WTC11 (cell line): ENCODE measurements around the gene TIPRL. TPM values are rescaled to one million over a fixed set of nuclear protein-coding genes. Genes with fewer than 3 reads are reported as not detected.
A peak's percentile ranks its signal among the peaks of the same experiment; 100 is the strongest.

ENCODE experiments used
- ATAC-seq: fragments of 200-7000 bp; cut with Tn5 transposase; 2 replicates; pipeline ENCODE4 v1.10.0; 2021; ENCODE audit warnings: mild to moderate bottlenecking, moderate library complexity
- CTCF ChIA-PET: fragments of 300-600 bp; sonication (Branson Sonifier 250); formaldehyde crosslinking; loops from one replicate; lab custom pipeline; 2021; ENCODE audit warnings: antibody characterized with exemption; lab: Charles Lee
- POLR2A ChIA-PET: fragments of 350-600 bp; sonication (Branson Sonifier 250); formaldehyde crosslinking; loops from one replicate; lab custom pipeline; 2021; ENCODE audit warnings: antibody characterized with exemption; lab: Charles Lee
- DNase-seq: peaks from one replicate; pipeline ENCODE4 v3.0.0; 2021; ENCODE audit warnings: low spot score
- H3K27ac Mint-ChIP-seq: 2 replicates; pipeline ENCODE4 v1.8.0; 2021; ENCODE audit warnings: mixed read lengths
- H3K27me3 Mint-ChIP-seq: 2 replicates; pipeline ENCODE4 v1.8.0; 2021; ENCODE audit warnings: low read depth, mild to moderate bottlenecking, moderate library complexity, mixed read lengths
- H3K36me3 Mint-ChIP-seq: 2 replicates; pipeline ENCODE4 v1.8.0; 2021; ENCODE audit warnings: mixed read lengths
- H3K4me1 Mint-ChIP-seq: 2 replicates; pipeline ENCODE4 v1.8.0; 2022; ENCODE audit warnings: mixed read lengths
- H3K4me3 Mint-ChIP-seq: 2 replicates; pipeline ENCODE4 v1.8.0; 2021; ENCODE audit warnings: mild to moderate bottlenecking, moderate library complexity, mixed read lengths
- H3K9me3 Mint-ChIP-seq: 2 replicates; pipeline ENCODE4 v1.8.0; 2021; ENCODE audit warnings: mixed read lengths
- EMX1 ChIP-seq: fragments of 250-450 bp; sonication (Bioruptor Pico); IDR thresholded peaks from 2 replicates; pipeline ENCODE4 v1.8.0; 2021; ENCODE audit warnings: mild to moderate bottlenecking
- FOXK1 ChIP-seq: sonication (generic); formaldehyde crosslinking; IDR thresholded peaks from 2 replicates; pipeline ENCODE4 v1.8.0; 2022; ENCODE audit warnings: mild to moderate bottlenecking, moderate library complexity, missing genetic modification reagents
- TEAD4 ChIP-seq: sonication (generic); formaldehyde crosslinking; IDR thresholded peaks from 2 replicates; pipeline ENCODE4 v1.8.0; 2022; ENCODE audit warnings: mild to moderate bottlenecking, missing genetic modification reagents
- ZNF219 ChIP-seq: sonication (generic); formaldehyde crosslinking; IDR thresholded peaks from 2 replicates; pipeline ENCODE4 v1.8.0; 2023; ENCODE audit warnings: missing genetic modification reagents, mild to moderate bottlenecking, borderline replicate concordance
- total RNA-seq: library from RNA; stranded (reverse); gene quantifications from 3 replicates; pipeline ENCODE4 v1.2.3, GENCODE V29; 2021
- TF ChIP-seq, protein P1 (sequence below): fragments of 250-450 bp; sonication (Bioruptor Pico); IDR thresholded peaks from 2 replicates; pipeline ENCODE4 v1.9.0; 2021; ENCODE audit warnings: moderate library complexity, mild to moderate bottlenecking, inconsistent platforms, borderline replicate concordance
- TF ChIP-seq, protein P2 (sequence below): sonication (generic); formaldehyde crosslinking; IDR thresholded peaks from 2 replicates; pipeline ENCODE4 v1.8.1; 2023; ENCODE audit warnings: mild to moderate bottlenecking, missing genetic modification reagents, borderline replicate concordance
- TF ChIP-seq, protein P3 (sequence below): sonication (generic); formaldehyde crosslinking; IDR thresholded peaks from 2 replicates; pipeline ENCODE4 v1.8.0; 2022; ENCODE audit warnings: missing genetic modification reagents
- TF ChIP-seq, protein P4 (sequence below): sonication (generic); formaldehyde crosslinking; IDR thresholded peaks from 2 replicates; pipeline ENCODE4 v1.8.0; 2022; ENCODE audit warnings: mild to moderate bottlenecking, missing genetic modification reagents
- TF ChIP-seq, protein P5 (sequence below): sonication (generic); formaldehyde crosslinking; IDR thresholded peaks from 2 replicates; pipeline ENCODE4 v1.8.1; 2022; ENCODE audit warnings: mild to moderate bottlenecking, moderate library complexity, missing genetic modification reagents
- TF ChIP-seq, protein P6 (sequence below): sonication (generic); formaldehyde crosslinking; IDR thresholded peaks from 2 replicates; pipeline ENCODE4 v1.8.1; 2023; ENCODE audit warnings: mild to moderate bottlenecking, missing genetic modification reagents
- TF ChIP-seq, protein P7 (sequence below): sonication (generic); formaldehyde crosslinking; IDR thresholded peaks from 2 replicates; pipeline ENCODE4 v1.8.0; 2023; ENCODE audit warnings: mild to moderate bottlenecking, missing genetic modification reagents

Gene TIPRL
- total RNA-seq, 1 experiment from 2014 or later, result 25.3 TPM

DNA sequence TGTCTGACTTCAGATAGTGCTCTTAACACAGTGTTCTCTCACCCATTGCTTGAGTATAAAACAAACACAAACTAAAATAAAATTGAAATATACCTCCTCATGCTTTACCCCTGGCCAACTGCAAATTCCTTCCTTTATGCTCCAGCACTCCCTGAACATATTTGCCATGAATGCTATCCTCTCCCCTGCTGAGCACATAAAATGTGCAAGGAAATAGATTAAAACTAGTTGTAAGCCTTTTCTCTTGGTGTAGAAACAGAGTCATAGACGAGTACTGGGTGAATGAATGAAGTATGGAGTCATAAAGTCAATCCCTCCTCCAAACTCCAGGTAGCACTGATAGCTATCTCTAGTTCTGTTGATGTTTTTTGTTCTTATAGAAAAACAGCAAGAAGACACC lies 44.6 kb upstream of the TIPRL start (continued):
- TF ChIP-seq, protein P1, sequence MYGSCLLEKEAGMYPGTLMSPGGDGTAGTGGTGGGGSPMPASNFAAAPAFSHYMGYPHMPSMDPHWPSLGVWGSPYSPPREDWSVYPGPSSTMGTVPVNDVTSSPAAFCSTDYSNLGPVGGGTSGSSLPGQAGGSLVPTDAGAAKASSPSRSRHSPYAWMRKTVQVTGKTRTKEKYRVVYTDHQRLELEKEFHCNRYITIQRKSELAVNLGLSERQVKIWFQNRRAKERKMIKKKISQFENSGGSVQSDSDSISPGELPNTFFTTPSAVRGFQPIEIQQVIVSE (CRISPR knock-in tag), result no peak

DNA sequence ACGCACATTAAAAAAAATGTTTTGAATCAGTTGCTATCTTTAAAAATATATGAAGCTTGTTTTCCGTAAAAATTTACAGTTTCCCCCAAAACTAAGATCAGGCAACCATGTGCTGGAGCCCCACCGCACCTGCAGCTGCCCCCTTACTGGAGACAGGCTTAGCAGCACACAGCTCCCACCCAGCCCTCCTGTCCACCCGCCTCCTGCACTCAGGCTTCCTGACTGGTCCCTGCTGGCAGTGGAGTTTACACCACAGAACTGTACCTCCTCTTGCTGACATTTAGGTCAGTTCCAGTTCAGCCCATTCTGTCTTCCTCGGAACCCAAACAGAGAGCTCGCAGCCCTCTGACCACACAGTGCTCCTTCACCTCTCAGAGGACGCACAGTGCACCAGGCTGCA lies 44.1 kb upstream of the TIPRL start:
- peaks cover 2% of the 10 kb centered on the region; the same call in 1 of the 2 replicates for H3K36me3 Mint-ChIP-seq
- ATAC-seq, result no peak
- TF ChIP-seq FOXK1 (CRISPR knock-in tag) (no peak), EMX1 (CRISPR knock-in tag) (no peak), ZNF219 (CRISPR knock-in tag) (no peak)
- TF ChIP-seq, protein P2, sequence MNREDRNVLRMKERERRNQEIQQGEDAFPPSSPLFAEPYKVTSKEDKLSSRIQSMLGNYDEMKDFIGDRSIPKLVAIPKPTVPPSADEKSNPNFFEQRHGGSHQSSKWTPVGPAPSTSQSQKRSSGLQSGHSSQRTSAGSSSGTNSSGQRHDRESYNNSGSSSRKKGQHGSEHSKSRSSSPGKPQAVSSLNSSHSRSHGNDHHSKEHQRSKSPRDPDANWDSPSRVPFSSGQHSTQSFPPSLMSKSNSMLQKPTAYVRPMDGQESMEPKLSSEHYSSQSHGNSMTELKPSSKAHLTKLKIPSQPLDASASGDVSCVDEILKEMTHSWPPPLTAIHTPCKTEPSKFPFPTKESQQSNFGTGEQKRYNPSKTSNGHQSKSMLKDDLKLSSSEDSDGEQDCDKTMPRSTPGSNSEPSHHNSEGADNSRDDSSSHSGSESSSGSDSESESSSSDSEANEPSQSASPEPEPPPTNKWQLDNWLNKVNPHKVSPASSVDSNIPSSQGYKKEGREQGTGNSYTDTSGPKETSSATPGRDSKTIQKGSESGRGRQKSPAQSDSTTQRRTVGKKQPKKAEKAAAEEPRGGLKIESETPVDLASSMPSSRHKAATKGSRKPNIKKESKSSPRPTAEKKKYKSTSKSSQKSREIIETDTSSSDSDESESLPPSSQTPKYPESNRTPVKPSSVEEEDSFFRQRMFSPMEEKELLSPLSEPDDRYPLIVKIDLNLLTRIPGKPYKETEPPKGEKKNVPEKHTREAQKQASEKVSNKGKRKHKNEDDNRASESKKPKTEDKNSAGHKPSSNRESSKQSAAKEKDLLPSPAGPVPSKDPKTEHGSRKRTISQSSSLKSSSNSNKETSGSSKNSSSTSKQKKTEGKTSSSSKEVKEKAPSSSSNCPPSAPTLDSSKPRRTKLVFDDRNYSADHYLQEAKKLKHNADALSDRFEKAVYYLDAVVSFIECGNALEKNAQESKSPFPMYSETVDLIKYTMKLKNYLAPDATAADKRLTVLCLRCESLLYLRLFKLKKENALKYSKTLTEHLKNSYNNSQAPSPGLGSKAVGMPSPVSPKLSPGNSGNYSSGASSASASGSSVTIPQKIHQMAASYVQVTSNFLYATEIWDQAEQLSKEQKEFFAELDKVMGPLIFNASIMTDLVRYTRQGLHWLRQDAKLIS (CRISPR knock-in tag), result no peak
- no peaks in the 10 kb centered on the region for H3K9me3 Mint-ChIP-seq
- POLR2A ChIA-PET, result interaction anchor here (0.6 kb wide), 1 partner anchor 24 kb away, joined by 3 read pairs; no protein-coding TSS in a partner anchor
- peaks cover 40% of the 10 kb centered on the region for H3K27me3 Mint-ChIP-seq
- H3K4me1 Mint-ChIP-seq, result peaks cover 31% of the 10 kb centered on the region
- H3K4me3 Mint-ChIP-seq, result peak overlapping the region; percentile 84
- DNase-seq, result no peak
- H3K27ac Mint-ChIP-seq, result no peak overlapping the region
- CTCF ChIA-PET, result interaction anchor here (1.0 kb wide), 1 partner anchor 52 kb away, joined by 4 read pairs; no protein-coding TSS in a partner anchor

DNA sequence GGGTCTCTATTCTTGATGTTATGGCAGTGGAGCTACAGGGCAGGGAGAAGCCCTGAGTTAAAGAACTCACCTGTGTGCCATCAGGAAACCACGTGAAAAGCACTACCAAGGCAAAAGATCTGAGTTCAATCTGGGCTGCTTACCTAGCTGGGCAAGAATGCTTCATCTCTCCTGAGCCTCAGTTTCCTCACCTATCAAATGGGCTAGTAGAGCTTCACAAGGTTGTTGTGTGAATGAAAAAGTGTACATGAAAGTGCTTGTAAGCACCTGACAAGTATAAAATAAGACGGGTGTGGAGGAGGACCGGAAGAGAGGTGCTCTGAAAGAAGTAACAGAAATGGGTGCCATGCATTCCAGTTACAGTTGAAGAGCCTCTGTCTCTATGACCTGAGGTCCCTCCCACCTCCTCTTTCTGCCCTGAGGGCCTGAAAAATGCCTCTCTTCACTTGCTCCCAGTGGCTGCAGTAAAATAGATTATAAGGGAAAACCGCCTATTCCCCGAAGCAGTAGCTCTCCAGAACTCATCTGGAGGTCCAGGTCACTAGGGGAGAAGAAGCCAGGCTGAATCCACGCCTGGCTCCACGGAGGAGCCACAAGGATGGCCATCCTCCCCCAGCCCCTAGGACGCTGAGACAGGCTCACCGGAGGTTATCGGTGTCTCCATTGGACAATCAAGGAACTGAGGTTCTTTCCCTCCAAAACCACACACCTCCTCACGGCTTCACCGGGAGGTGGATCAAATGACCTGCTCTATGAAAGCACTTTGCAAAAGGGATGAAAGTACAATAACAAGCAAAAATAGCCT lies 43.4 kb upstream of the TIPRL start:
- ATAC-seq (peak; percentile 8), DNase-seq (no peak)
- H3K4me1 Mint-ChIP-seq, result peaks cover 31% of the 10 kb centered on the region
- H3K4me3 Mint-ChIP-seq, result peak overlapping the region; percentile 84
- peaks cover 2% of the 10 kb centered on the region; the same call in 1 of the 2 replicates for H3K36me3 Mint-ChIP-seq
- no peak overlapping the region for H3K27ac Mint-ChIP-seq
- H3K27me3 Mint-ChIP-seq, result peaks cover 41% of the 10 kb centered on the region
- no peaks in the 10 kb centered on the region for H3K9me3 Mint-ChIP-seq
- ChIA-PET POLR2A (interaction anchor here (0.6 kb wide), 1 partner anchor 24 kb away, joined by 3 read pairs; no protein-coding TSS in a partner anchor), CTCF (interaction anchor here (2.2 to 3.0 kb wide), 2 partner anchors 53 to 100 kb away, joined by 9 to 20 read pairs; no protein-coding TSS in a partner anchor)
- TF ChIP-seq, protein P3, sequence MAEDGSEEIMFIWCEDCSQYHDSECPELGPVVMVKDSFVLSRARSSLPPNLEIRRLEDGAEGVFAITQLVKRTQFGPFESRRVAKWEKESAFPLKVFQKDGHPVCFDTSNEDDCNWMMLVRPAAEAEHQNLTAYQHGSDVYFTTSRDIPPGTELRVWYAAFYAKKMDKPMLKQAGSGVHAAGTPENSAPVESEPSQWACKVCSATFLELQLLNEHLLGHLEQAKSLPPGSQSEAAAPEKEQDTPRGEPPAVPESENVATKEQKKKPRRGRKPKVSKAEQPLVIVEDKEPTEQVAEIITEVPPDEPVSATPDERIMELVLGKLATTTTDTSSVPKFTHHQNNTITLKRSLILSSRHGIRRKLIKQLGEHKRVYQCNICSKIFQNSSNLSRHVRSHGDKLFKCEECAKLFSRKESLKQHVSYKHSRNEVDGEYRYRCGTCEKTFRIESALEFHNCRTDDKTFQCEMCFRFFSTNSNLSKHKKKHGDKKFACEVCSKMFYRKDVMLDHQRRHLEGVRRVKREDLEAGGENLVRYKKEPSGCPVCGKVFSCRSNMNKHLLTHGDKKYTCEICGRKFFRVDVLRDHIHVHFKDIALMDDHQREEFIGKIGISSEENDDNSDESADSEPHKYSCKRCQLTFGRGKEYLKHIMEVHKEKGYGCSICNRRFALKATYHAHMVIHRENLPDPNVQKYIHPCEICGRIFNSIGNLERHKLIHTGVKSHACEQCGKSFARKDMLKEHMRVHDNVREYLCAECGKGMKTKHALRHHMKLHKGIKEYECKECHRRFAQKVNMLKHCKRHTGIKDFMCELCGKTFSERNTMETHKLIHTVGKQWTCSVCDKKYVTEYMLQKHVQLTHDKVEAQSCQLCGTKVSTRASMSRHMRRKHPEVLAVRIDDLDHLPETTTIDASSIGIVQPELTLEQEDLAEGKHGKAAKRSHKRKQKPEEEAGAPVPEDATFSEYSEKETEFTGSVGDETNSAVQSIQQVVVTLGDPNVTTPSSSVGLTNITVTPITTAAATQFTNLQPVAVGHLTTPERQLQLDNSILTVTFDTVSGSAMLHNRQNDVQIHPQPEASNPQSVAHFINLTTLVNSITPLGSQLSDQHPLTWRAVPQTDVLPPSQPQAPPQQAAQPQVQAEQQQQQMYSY (CRISPR knock-in tag), result no peak
- TF ChIP-seq, protein P4, sequence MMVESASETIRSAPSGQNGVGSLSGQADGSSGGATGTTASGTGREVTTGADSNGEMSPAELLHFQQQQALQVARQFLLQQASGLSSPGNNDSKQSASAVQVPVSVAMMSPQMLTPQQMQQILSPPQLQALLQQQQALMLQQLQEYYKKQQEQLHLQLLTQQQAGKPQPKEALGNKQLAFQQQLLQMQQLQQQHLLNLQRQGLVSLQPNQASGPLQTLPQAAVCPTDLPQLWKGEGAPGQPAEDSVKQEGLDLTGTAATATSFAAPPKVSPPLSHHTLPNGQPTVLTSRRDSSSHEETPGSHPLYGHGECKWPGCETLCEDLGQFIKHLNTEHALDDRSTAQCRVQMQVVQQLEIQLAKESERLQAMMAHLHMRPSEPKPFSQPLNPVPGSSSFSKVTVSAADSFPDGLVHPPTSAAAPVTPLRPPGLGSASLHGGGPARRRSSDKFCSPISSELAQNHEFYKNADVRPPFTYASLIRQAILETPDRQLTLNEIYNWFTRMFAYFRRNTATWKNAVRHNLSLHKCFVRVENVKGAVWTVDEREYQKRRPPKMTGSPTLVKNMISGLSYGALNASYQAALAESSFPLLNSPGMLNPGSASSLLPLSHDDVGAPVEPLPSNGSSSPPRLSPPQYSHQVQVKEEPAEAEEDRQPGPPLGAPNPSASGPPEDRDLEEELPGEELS, result no peak
- TF ChIP-seq, protein P5, sequence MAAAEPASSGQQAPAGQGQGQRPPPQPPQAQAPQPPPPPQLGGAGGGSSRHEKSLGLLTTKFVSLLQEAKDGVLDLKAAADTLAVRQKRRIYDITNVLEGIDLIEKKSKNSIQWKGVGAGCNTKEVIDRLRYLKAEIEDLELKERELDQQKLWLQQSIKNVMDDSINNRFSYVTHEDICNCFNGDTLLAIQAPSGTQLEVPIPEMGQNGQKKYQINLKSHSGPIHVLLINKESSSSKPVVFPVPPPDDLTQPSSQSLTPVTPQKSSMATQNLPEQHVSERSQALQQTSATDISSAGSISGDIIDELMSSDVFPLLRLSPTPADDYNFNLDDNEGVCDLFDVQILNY (CRISPR knock-in tag), result no peak
- no peak for TF ChIP-seq TEAD4
- TF ChIP-seq, protein P6, sequence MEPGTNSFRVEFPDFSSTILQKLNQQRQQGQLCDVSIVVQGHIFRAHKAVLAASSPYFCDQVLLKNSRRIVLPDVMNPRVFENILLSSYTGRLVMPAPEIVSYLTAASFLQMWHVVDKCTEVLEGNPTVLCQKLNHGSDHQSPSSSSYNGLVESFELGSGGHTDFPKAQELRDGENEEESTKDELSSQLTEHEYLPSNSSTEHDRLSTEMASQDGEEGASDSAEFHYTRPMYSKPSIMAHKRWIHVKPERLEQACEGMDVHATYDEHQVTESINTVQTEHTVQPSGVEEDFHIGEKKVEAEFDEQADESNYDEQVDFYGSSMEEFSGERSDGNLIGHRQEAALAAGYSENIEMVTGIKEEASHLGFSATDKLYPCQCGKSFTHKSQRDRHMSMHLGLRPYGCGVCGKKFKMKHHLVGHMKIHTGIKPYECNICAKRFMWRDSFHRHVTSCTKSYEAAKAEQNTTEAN, result no peak
- TF ChIP-seq, protein P7, sequence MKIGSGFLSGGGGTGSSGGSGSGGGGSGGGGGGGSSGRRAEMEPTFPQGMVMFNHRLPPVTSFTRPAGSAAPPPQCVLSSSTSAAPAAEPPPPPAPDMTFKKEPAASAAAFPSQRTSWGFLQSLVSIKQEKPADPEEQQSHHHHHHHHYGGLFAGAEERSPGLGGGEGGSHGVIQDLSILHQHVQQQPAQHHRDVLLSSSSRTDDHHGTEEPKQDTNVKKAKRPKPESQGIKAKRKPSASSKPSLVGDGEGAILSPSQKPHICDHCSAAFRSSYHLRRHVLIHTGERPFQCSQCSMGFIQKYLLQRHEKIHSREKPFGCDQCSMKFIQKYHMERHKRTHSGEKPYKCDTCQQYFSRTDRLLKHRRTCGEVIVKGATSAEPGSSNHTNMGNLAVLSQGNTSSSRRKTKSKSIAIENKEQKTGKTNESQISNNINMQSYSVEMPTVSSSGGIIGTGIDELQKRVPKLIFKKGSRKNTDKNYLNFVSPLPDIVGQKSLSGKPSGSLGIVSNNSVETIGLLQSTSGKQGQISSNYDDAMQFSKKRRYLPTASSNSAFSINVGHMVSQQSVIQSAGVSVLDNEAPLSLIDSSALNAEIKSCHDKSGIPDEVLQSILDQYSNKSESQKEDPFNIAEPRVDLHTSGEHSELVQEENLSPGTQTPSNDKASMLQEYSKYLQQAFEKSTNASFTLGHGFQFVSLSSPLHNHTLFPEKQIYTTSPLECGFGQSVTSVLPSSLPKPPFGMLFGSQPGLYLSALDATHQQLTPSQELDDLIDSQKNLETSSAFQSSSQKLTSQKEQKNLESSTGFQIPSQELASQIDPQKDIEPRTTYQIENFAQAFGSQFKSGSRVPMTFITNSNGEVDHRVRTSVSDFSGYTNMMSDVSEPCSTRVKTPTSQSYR, result no peak
